ENCODE data around the gene CHST11. TPM values are rescaled to one million over a fixed set of nuclear protein-coding genes. Genes with fewer than 3 reads are reported as not detected.

The CHST11 gene
- total and polyA plus RNA-seq, 9 of the 15 experiments (the other 6 are each of a cell fraction or from before 2014, with no cell fraction given): 2.3 to 38.7 (median 15.0) TPM

GRCh38 chr12:104412681-104413080 is 44.1 kb upstream of the CHST11 start:
- ChIA-PET CTCF (ENCODE audit: low intra/inter-chr PET ratio) (no interaction called here), POLR2A (interaction anchor here (0.8 to 1.2 kb wide), 2 partner anchors 14 to 23 kb away, joined by 3 read pairs; no protein-coding TSS in a partner anchor)
- in situ Hi-C loops (cut with MboI) (no loop called here), intact Hi-C loops (cut with micrococcal nuclease) (no loop called here)
- H3K27ac ChIP-seq (ENCODE audit: extremely low read depth, low read depth, low read length): no peak overlapping the region
- H3K4me3 ChIP-seq: no peak overlapping the region
- H4K20me1 ChIP-seq (replicated peaks; ENCODE audit: control insufficient read depth, insufficient read depth, low read length): 0 out of 2 replicates have a peak, but pooled peaks cover 4% of the 10 kb centered on the region
- H3K9me3 ChIP-seq (replicated peaks; ENCODE audit: control insufficient read depth, insufficient read depth, low read depth, low read length): no peaks in the 10 kb centered on the region
- TF ChIP-seq MYNN (IDR thresholded peaks at IDR 0.05) (no peak), MYNN (CRISPR knock-in tag; IDR thresholded peaks at IDR 0.05) (no peak), CXXC5 (CRISPR knock-in tag; IDR thresholded peaks at IDR 0.05) (no peak), TEAD4 (IDR thresholded peaks at IDR 0.05; ENCODE audit: low read length) (no peak), TEAD4 (CRISPR knock-in tag; IDR thresholded peaks at IDR 0.05; ENCODE audit: borderline replicate concordance) (no peak), SRSF1 (IDR thresholded peaks at IDR 0.05; ENCODE audit: low read depth, low read length) (no peak), XRCC5 (IDR thresholded peaks at IDR 0.05; ENCODE audit: low read depth, low read length) (no peak), SRSF7 (optimal IDR thresholded peaks at IDR 0.05; ENCODE audit: low read depth, low read length) (no peak), ZNF778 (CRISPR knock-in tag; IDR thresholded peaks at IDR 0.05) (no peak), USF1 (CRISPR knock-in tag; IDR thresholded peaks at IDR 0.05) (no peak), ZSCAN29 (IDR thresholded peaks at IDR 0.05) (no peak), ZNF740 (CRISPR knock-in tag; IDR thresholded peaks at IDR 0.05) (no peak), ZNF740 (tag; IDR thresholded peaks at IDR 0.05) (no peak), THRB (CRISPR knock-in tag; conservative IDR thresholded peaks at IDR 0.05) (no peak), TAF1 (IDR thresholded peaks at IDR 0.05; ENCODE audit: control insufficient read depth, extremely low read depth, insufficient read depth, low read length, severe bottlenecking) (no peak), XRCC4 (IDR thresholded peaks at IDR 0.05; ENCODE audit: extremely low read depth, insufficient read depth, insufficient read length) (no peak)
- no peak overlapping the region for H3K9ac ChIP-seq (ENCODE audit: insufficient read depth in 1 of 2, low read depth in 2 of 2, low read length in 2 of 2)
- H3K4me1 ChIP-seq (replicated peaks in 1 of 2; ENCODE audit: control insufficient read depth in 2 of 2, insufficient read depth in 2 of 2, low read length in 2 of 2): peaks cover 14% of the 10 kb centered on the region in 2 experiments; a peak in 3 of 5 replicates
- H3K79me2 ChIP-seq (ENCODE audit: control insufficient read depth, insufficient read depth, low read length): no peaks in the 10 kb centered on the region
- DNase-seq (ENCODE audit: extremely low read depth in 1 of 4, low spot score in 3 of 4): no peak
- H3K4me2 ChIP-seq (ENCODE audit: insufficient read depth, low read length): no peak overlapping the region
- no peaks in the 10 kb centered on the region; a peak in 1 of 5 replicates for H3K27me3 ChIP-seq (ENCODE audit: control insufficient read depth in 2 of 2, insufficient read depth in 2 of 2, low read length in 2 of 2)
- 53% methylated on average over 4 of the region's 8 CpGs for WGBS (ENCODE audit: insufficient coverage, low coverage, missing lambda C conversion rate)
- BruUV-seq (replicated peaks): no TSS peak
- FAIRE-seq: no peak
- H3K9me1 ChIP-seq (ENCODE audit: control insufficient read depth, insufficient read depth, low read length): no peaks in the 10 kb centered on the region
- ATAC-seq: no peak
- no peak overlapping the region for H2AFZ ChIP-seq (ENCODE audit: low read depth, low read length)
- H3K36me3 ChIP-seq (ENCODE audit: control insufficient read depth, insufficient read depth, low read length): no peaks in the 10 kb centered on the region
